HEK293T (cell line): Measurements from ENCODE around the gene LCN15.

Experiments used
- ARNT ChIP-seq: fragments of 450-650 bp; IDR thresholded peaks from 2 replicates; pipeline ENCODE4 v1.6.1; 2017; ENCODE audit warnings: mild to moderate bottlenecking
- BHLHE40 ChIP-seq: fragments of 450-650 bp; IDR thresholded peaks from 2 replicates; pipeline ENCODE4 v1.6.1; 2016; ENCODE audit warnings: mild to moderate bottlenecking, moderate library complexity, borderline replicate concordance
- ELF4 ChIP-seq: fragments of 450-650 bp; IDR thresholded peaks from 2 replicates; pipeline ENCODE4 v1.6.1; 2017; ENCODE audit warnings: antibody characterized with exemption
- FOXA1 ChIP-seq: fragments of 450-650 bp; IDR thresholded peaks from 2 replicates; pipeline ENCODE4 v1.6.1; 2016; ENCODE audit warnings: mild to moderate bottlenecking
- FOXM1 ChIP-seq: fragments of 450-650 bp; IDR thresholded peaks from 2 replicates; pipeline ENCODE4 v1.6.1; 2017; ENCODE audit warnings: mild to moderate bottlenecking, borderline replicate concordance
- HDGF ChIP-seq: fragments of 450-650 bp; IDR thresholded peaks from 2 replicates; pipeline ENCODE4 v1.6.1; 2017; ENCODE audit warnings: antibody characterized with exemption, borderline replicate concordance
- L3MBTL2 ChIP-seq: fragments of 450-650 bp; conservative IDR thresholded peaks from 2 replicates; pipeline ENCODE4 v1.6.1; 2016; ENCODE audit warnings: mild to moderate bottlenecking
- LEF1 ChIP-seq: fragments of 450-650 bp; IDR thresholded peaks from 2 replicates; pipeline ENCODE4 v1.6.1; 2017; ENCODE audit warnings: mild to moderate bottlenecking, borderline replicate concordance
- NFRKB ChIP-seq: fragments of 450-650 bp; IDR thresholded peaks from 2 replicates; pipeline ENCODE4 v1.6.1; 2016; ENCODE audit warnings: mild to moderate bottlenecking, moderate library complexity
- SP1 ChIP-seq: fragments of 450-650 bp; IDR thresholded peaks from 2 replicates; pipeline ENCODE4 v1.6.1; 2017
- SUZ12 ChIP-seq: fragments of 450-650 bp; IDR thresholded peaks from 2 replicates; pipeline ENCODE4 v1.6.1; 2016; ENCODE audit warnings: mild to moderate bottlenecking
- TARDBP ChIP-seq: fragments of 450-650 bp; IDR thresholded peaks from 2 replicates; pipeline ENCODE4 v1.6.1; 2016
- TF ChIP-seq, protein P1 (sequence below): fragments of 450-650 bp; IDR thresholded peaks from 2 replicates; pipeline ENCODE4 v1.6.1; 2016

DNA sequence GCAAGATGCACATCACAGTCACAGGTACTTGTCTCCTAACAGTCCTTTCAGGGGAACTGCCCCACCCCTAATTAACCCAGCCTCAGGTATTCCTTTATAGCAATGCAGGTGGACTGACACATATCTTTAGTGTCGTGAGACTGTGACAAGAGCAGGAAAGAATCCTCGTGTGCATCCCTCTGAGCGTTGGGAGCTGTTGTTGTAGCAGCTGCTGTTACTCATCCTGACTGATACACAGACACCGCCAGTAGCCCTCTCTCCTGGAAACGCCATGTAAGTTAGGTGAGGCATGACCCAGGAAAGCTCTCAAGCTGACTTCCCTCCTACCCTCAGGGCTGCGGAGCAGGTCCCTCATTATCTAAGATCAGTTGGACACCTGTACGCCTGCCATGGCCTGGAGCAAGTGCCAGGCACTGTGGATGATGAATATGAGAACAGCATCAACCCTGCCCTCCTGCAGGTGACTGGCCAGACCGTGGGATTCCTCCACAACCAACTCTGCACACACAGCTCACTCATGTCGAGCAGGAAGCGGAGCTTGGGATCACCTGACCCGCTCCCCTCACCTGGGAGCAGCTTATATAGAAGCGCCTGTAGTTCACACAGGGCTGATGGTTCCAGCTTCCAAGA lies 10.2 kb upstream of the LCN15 start:
- TF ChIP-seq SP1 (no peak), SUZ12 (no peak), BHLHE40 (no peak), LEF1 (no peak), HDGF (no peak), FOXA1 (no peak), ARNT (no peak), TARDBP (no peak), FOXM1 (no peak), ELF4 (no peak), L3MBTL2 (no peak), NFRKB (no peak)
- TF ChIP-seq, protein P1, sequence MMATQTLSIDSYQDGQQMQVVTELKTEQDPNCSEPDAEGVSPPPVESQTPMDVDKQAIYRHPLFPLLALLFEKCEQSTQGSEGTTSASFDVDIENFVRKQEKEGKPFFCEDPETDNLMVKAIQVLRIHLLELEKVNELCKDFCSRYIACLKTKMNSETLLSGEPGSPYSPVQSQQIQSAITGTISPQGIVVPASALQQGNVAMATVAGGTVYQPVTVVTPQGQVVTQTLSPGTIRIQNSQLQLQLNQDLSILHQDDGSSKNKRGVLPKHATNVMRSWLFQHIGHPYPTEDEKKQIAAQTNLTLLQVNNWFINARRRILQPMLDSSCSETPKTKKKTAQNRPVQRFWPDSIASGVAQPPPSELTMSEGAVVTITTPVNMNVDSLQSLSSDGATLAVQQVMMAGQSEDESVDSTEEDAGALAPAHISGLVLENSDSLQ = no peak
